Endothelial cell of umbilical vein (primary cell): ENCODE data around the gene CRELD1. TPM values are rescaled to one million over a fixed set of nuclear protein-coding genes. Genes with fewer than 3 reads are reported as not detected.

Source experiments
- BruUV-seq: library from RNA; stranded (reverse); fragments of 400-500 nt; replicated peaks from 2 replicates; lab custom pipeline; 2021; lab: Mats Ljungman, UMichigan
- CTCF ChIA-PET: fragments of 300-600, 350-600 bp; sonication (Branson Sonifier 250); formaldehyde crosslinking; loops from one replicate; lab custom pipeline; 2021; ENCODE audit warnings: antibody characterized with exemption, inconsistent platforms; lab: Charles Lee
- POLR2A ChIA-PET: fragments of 300-600, 350-600 bp; sonication (Branson Sonifier 250); formaldehyde crosslinking; loops from one replicate; lab custom pipeline; 2021; ENCODE audit warnings: antibody characterized with exemption, inconsistent platforms; lab: Charles Lee
- DNase-seq: peaks from one replicate; pipeline ENCODE4 v3.0.0-alpha.2; 2011; ENCODE audit warnings: low read depth, low spot score
- FAIRE-seq: peaks from 2 replicates; lab custom pipeline; 2011; peaks lifted over from hg19 to GRCh38; lab: Jason Lieb, UNC
- H2AFZ ChIP-seq: 2 replicates; pipeline ENCODE4 v1.6.0; 2012; ENCODE audit warnings: low read depth, low read length, control low read depth, inconsistent platforms
- H3K27ac ChIP-seq: 2 replicates; pipeline ENCODE4 v1.5.1; 2011; ENCODE audit warnings: low read depth, mild to moderate bottlenecking, control low read depth, low read length, moderate library complexity; ENCODE audit not compliant: insufficient read depth
- H3K27me3 ChIP-seq, 2 experiments: 2 replicates each; pipeline versions ENCODE4 v1.6.0 to v1.6.1; 2011; ENCODE audit warnings: low read length in 2 of 2, mixed read lengths in 1 of 2; ENCODE audit not compliant: control insufficient read depth in 2 of 2, insufficient read depth in 2 of 2
- H3K36me3 ChIP-seq, 2 experiments: 2 replicates in 1 of 2; 3 replicates in 1 of 2; pipeline ENCODE4 v1.5.1; 2011; ENCODE audit warnings: low read length in 2 of 2, mild to moderate bottlenecking in 1 of 2, moderate library complexity in 1 of 2; ENCODE audit not compliant: control insufficient read depth in 2 of 2, insufficient read depth in 2 of 2; ENCODE audit errors: extremely low read depth in 1 of 2
- H3K4me1 ChIP-seq: 3 replicates; pipeline ENCODE4 v1.5.1; 2011; ENCODE audit warnings: mild to moderate bottlenecking, low read length; ENCODE audit not compliant: control insufficient read depth, insufficient read depth; ENCODE audit errors: extremely low read depth
- H3K4me2 ChIP-seq: 2 replicates; pipeline ENCODE4 v1.6.1; 2011; ENCODE audit warnings: low read length, control low read depth, mixed read lengths; ENCODE audit not compliant: insufficient read depth
- H3K4me3 ChIP-seq, 3 experiments: fragments of 200-600 bp in 1 of 3; sonication (generic), shearing (Covaris generic) in 1 of 3; replicated peaks in 1 of 3; 2 replicates each; pipeline ENCODE4 v1.5.1; 2011 to 2016; ENCODE audit warnings: control low read depth in 3 of 3, low read length in 3 of 3, mild to moderate bottlenecking in 2 of 3, inconsistent platforms in 1 of 3, low read depth in 1 of 3, moderate library complexity in 1 of 3; ENCODE audit not compliant: insufficient read depth in 1 of 3
- H3K79me2 ChIP-seq: 2 replicates; pipeline ENCODE4 v1.6.0; 2012; ENCODE audit warnings: low read length, inconsistent platforms; ENCODE audit not compliant: control insufficient read depth, insufficient read depth
- H3K9ac ChIP-seq: replicated peaks from 2 replicates; pipeline ENCODE3; 2011; ENCODE audit warnings: low read length, control low read depth; ENCODE audit not compliant: insufficient read depth; ENCODE audit errors: extremely low read depth
- H3K9me1 ChIP-seq: replicated peaks from 3 replicates; pipeline ENCODE4 v1.6.0; 2011; ENCODE audit warnings: mild to moderate bottlenecking, low read length; ENCODE audit not compliant: control insufficient read depth, insufficient read depth; ENCODE audit errors: extremely low read depth
- H3K9me3 ChIP-seq: replicated peaks from 2 replicates; pipeline ENCODE4 v1.5.1; 2012; ENCODE audit warnings: low read length, inconsistent platforms; ENCODE audit not compliant: control insufficient read depth, insufficient read depth
- H4K20me1 ChIP-seq: replicated peaks from 2 replicates; pipeline ENCODE3; 2011; ENCODE audit warnings: mild to moderate bottlenecking, low read length; ENCODE audit not compliant: control insufficient read depth, insufficient read depth; ENCODE audit errors: extremely low read depth
- CTCF ChIP-seq, 2 donors: IDR thresholded peaks; 1 replicate in 1 of 2; 2 replicates in 1 of 2; pipeline ENCODE4 v1.5.1; 2011; ENCODE audit warnings: low read length in 2 of 2, mild to moderate bottlenecking in 2 of 2, moderate library complexity in 2 of 2, control low read depth in 1 of 2, inconsistent platforms in 1 of 2, low read depth in 1 of 2; ENCODE audit not compliant: insufficient read depth in 1 of 2; ENCODE audit errors: extremely low read depth in 1 of 2
- EZH2 ChIP-seq: IDR thresholded peaks from 2 replicates; pipeline ENCODE4 v1.6.1; 2012; ENCODE audit warnings: borderline replicate concordance, low read depth, mild to moderate bottlenecking, moderate library complexity, low read length, inconsistent platforms; ENCODE audit not compliant: severe bottlenecking
- FOS ChIP-seq: IDR thresholded peaks from 2 replicates; pipeline ENCODE4 v1.6.1; 2011; ENCODE audit warnings: mild to moderate bottlenecking, low read length, moderate library complexity, borderline replicate concordance; ENCODE audit not compliant: insufficient read depth
- GATA2 ChIP-seq: IDR thresholded peaks from 2 replicates; pipeline ENCODE4 v1.7.0; 2011; ENCODE audit warnings: low read depth, mild to moderate bottlenecking, moderate library complexity, mixed read lengths, low read length; ENCODE audit not compliant: insufficient read length, insufficient read depth
- JUN ChIP-seq: IDR thresholded peaks from 2 replicates; pipeline ENCODE4 v1.6.1; 2011; ENCODE audit warnings: borderline replicate concordance, low read depth; ENCODE audit not compliant: insufficient read length, insufficient read depth
- MYC ChIP-seq: IDR thresholded peaks from one replicate; pipeline ENCODE4 v1.6.1; 2011; ENCODE audit warnings: mild to moderate bottlenecking, low read depth, low read length
- POLR2AphosphoS5 ChIP-seq: IDR thresholded peaks from 2 replicates; pipeline ENCODE4 v1.6.1; 2012; ENCODE audit warnings: low read depth, mild to moderate bottlenecking, control low read depth, low read length, moderate library complexity; ENCODE audit not compliant: insufficient read depth
- dilution Hi-C: fragments of 300-500 bp; cut with MboI; formaldehyde crosslinking; loops from one replicate; pipeline ENCODE4 v1.15.0; 2019; ENCODE audit warnings: low sequenced_read_pairs; ENCODE audit not compliant: extremely low pct_ligation_motif_present
- intact Hi-C: fragments of 100-400 bp; cut with micrococcal nuclease; formaldehyde crosslinking; loops from one replicate; pipeline ENCODE4 v1.10.0; 2022
- polyA plus RNA-seq, 4 experiments: library from polyadenylated mRNA; depleted of rRNA in 3 of 4; stranded (reverse) in 3 of 4; unstranded in 1 of 4; fragments of >200 nt; gene quantifications; 2 replicates each; pipeline versions ENCODE4 v1.2.1 to v1.2.3, GENCODE V29; 2011 to 2012; ENCODE audit warnings: missing spikeins in 1 of 4
- total RNA-seq: library from RNA; stranded (reverse); gene quantifications from 2 replicates; pipeline ENCODE4 v1.2.3, GENCODE V29; 2021

CRELD1 gene
- total and polyA plus RNA-seq, 2 donors (not counting 3 experiments of a cell fraction or from before 2014, with no cell fraction given) = 21.6 to 43.9 TPM

GRCh38 chr3:9940746-9941145, 7.1 kb downstream of the CRELD1 start:
- Histone ChIP-seq H3K79me2 (no peaks in the 10 kb centered on the region), H3K9me3 (no peaks in the 10 kb centered on the region), H3K9ac (no peak overlapping the region), H3K4me2 (no peak overlapping the region), H3K36me3 (peaks cover 2 to 9% of the 10 kb centered on the region in 2 experiments), H3K4me3 (no peak overlapping the region), H3K9me1 (no peaks in the 10 kb centered on the region), H3K4me1 (no peaks in the 10 kb centered on the region), H3K27ac (no peak overlapping the region), H4K20me1 (no peaks in the 10 kb centered on the region), H2AFZ (no peak overlapping the region), H3K27me3 (no peaks in the 10 kb centered on the region)
- ChIA-PET POLR2A (no interaction called here), CTCF (no interaction called here)
- DNase-seq (no peak), FAIRE-seq (no peak)
- intact Hi-C loops = no loop called here
- dilution Hi-C loops = no loop called here
- no TSS peak for BruUV-seq
- TF ChIP-seq GATA2 (no peak), FOS (no peak)

- intact Hi-C loops (no loop called here), dilution Hi-C loops (no loop called here)
- no peak overlapping the region for H3K4me3 ChIP-seq
- no peak overlapping the region for H2AFZ ChIP-seq
- H3K9ac ChIP-seq = no peak overlapping the region
- TF ChIP-seq EZH2 (no peak), CTCF (IDR thresholded peaks at IDR 0.05; ENCODE audit: extremely low read depth in 1 of 2, insufficient read depth in 1 of 2, low read depth in 1 of 2, low read length in 2 of 2) (no peak), JUN (no peak), POLR2AphosphoS5 (no peak), MYC (no peak), FOS (no peak), GATA2 (no peak)
- H3K9me3 ChIP-seq = no peaks in the 10 kb centered on the region
- BruUV-seq = no TSS peak
- H3K9me1 ChIP-seq = no peaks in the 10 kb centered on the region
- H3K79me2 ChIP-seq = no peaks in the 10 kb centered on the region
- H3K4me2 ChIP-seq = no peak overlapping the region
- no peak for FAIRE-seq
- no peaks in the 10 kb centered on the region for H4K20me1 ChIP-seq
- no peaks in the 10 kb centered on the region for H3K27me3 ChIP-seq
- no peaks in the 10 kb centered on the region for H3K4me1 ChIP-seq
- peaks cover 0 to 9% of the 10 kb centered on the region in 2 experiments for H3K36me3 ChIP-seq
- no peak for DNase-seq
- CTCF ChIA-PET = interaction anchor here (0.6 to 2.3 kb wide), 4 partner anchors 9 to 93 kb away, joined by 3 to 12 read pairs (median 4); partner anchors contain the start of gene CRELD1
- H3K27ac ChIP-seq = no peak overlapping the region
- POLR2A ChIA-PET = interaction anchor here (0.6 to 0.7 kb wide), 2 partner anchors 41 to 581 kb away, joined by 3 to 5 read pairs; no protein-coding TSS in a partner anchor
These were observed 8.5 kb downstream of the CRELD1 start for GRCh38 chr3:9942164-9942563.
